H1 (cell line): ENCODE measurements around the gene GBF1. TPM values are rescaled to one million over a fixed set of nuclear protein-coding genes. Genes with fewer than 3 reads are reported as not detected.

Source experiments
- CTCF ChIA-PET: fragments of 300-600 bp; sonication (Branson Sonifier 250); formaldehyde crosslinking; loops from one replicate; lab custom pipeline; 2021; ENCODE audit not compliant: partially characterized antibody; lab: Charles Lee
- POLR2A ChIA-PET: fragments of 300-600 bp; sonication (Branson Sonifier 250); formaldehyde crosslinking; loops from one replicate; lab custom pipeline; 2021; ENCODE audit warnings: inconsistent platforms; ENCODE audit not compliant: partially characterized antibody; lab: Charles Lee
- DNase-seq, 2 experiments: peaks; one replicate each; pipeline versions ENCODE4 v3.0.0 to v3.0.0-alpha.2; 2010 to 2022; ENCODE audit warnings: low spot score in 2 of 2, low read depth in 1 of 2, mixed read lengths in 1 of 2
- FAIRE-seq: peaks from 2 replicates; lab custom pipeline; 2011; peaks lifted over from hg19 to GRCh38; lab: Jason Lieb, UNC
- H2AFZ ChIP-seq: 2 replicates; pipeline ENCODE4 v1.8.1; 2012; ENCODE audit warnings: low read length, inconsistent platforms
- H2AK5ac ChIP-seq: 2 replicates; pipeline ENCODE4 v1.6.1; 2013; ENCODE audit warnings: low read depth, low read length
- H2BK120ac ChIP-seq: replicated peaks from 2 replicates; pipeline ENCODE3; 2013; ENCODE audit warnings: low read depth, low read length, inconsistent platforms
- H2BK12ac ChIP-seq: 2 replicates; pipeline ENCODE4 v1.6.1; 2013; ENCODE audit warnings: low read depth, low read length
- H2BK15ac ChIP-seq: 2 replicates; pipeline ENCODE4 v1.6.1; 2013; ENCODE audit warnings: low read length
- H2BK20ac ChIP-seq: 2 replicates; pipeline ENCODE4 v1.6.1; 2013; ENCODE audit warnings: low read length
- H2BK5ac ChIP-seq: 2 replicates; pipeline ENCODE4 v1.6.1; 2013; ENCODE audit warnings: low read depth, low read length
- H3K14ac ChIP-seq: 2 replicates; pipeline ENCODE4 v1.6.1; 2013; ENCODE audit warnings: inconsistent platforms; ENCODE audit not compliant: insufficient read length
- H3K18ac ChIP-seq: 2 replicates; pipeline ENCODE4 v1.6.1; 2013; ENCODE audit warnings: low read length; ENCODE audit errors: extremely low read depth
- H3K23ac ChIP-seq: 2 replicates; pipeline ENCODE4 v1.6.1; 2013; ENCODE audit warnings: inconsistent platforms; ENCODE audit not compliant: insufficient read length
- H3K23me2 ChIP-seq: 2 replicates; pipeline ENCODE4 v1.6.1; 2013; ENCODE audit warnings: low read depth, low read length
- H3K27ac ChIP-seq: 2 replicates; pipeline ENCODE4 v1.6.1; 2011; ENCODE audit warnings: low read depth, low read length, inconsistent platforms
- H3K27me3 ChIP-seq, 4 experiments: replicated peaks in 1 of 4; 1 replicate in 1 of 4; 2 replicates in 3 of 4; pipeline versions ENCODE4 v1.6.1 to v1.8.1; 2011 to 2013; ENCODE audit warnings: low read length in 3 of 4, mild to moderate bottlenecking in 3 of 4, inconsistent platforms in 2 of 4, mixed read lengths in 2 of 4, moderate library complexity in 1 of 4; ENCODE audit not compliant: control insufficient read depth in 3 of 4, insufficient read depth in 3 of 4; ENCODE audit errors: extremely low read depth in 1 of 4
- H3K36me3 ChIP-seq, 4 experiments: 2 replicates each; pipeline versions ENCODE4 v1.6.1 to v1.8.1; 2011 to 2013; ENCODE audit warnings: mild to moderate bottlenecking in 4 of 4, low read length in 3 of 4, moderate library complexity in 2 of 4, control low read depth in 1 of 4, inconsistent platforms in 1 of 4; ENCODE audit not compliant: insufficient read depth in 4 of 4, control insufficient read depth in 2 of 4
- H3K4ac ChIP-seq: replicated peaks from 2 replicates; pipeline ENCODE3; 2013; ENCODE audit warnings: low read length, low read depth, mixed read lengths, inconsistent platforms; ENCODE audit not compliant: insufficient read length
- H3K4me1 ChIP-seq, 4 experiments: replicated peaks in 1 of 4; 1 replicate in 1 of 4; 2 replicates in 3 of 4; pipeline versions ENCODE4 v1.6.1 to v1.8.1; 2011 to 2013; ENCODE audit warnings: low read length in 3 of 4, inconsistent platforms in 2 of 4, mixed read lengths in 1 of 4; ENCODE audit not compliant: insufficient read depth in 4 of 4, control insufficient read depth in 3 of 4
- H3K4me2 ChIP-seq, 2 experiments: 2 replicates each; pipeline versions ENCODE4 v1.6.1 to v1.8.1; 2011 to 2013; ENCODE audit warnings: low read depth in 2 of 2, low read length in 2 of 2, control low read depth in 1 of 2, inconsistent platforms in 1 of 2, mild to moderate bottlenecking in 1 of 2; ENCODE audit not compliant: insufficient read depth in 1 of 2
- H3K4me3 ChIP-seq, 4 experiments: fragments of 200-600, 300-600 bp in 1 of 4; sonication (generic), shearing (Covaris generic), sonication (Bioruptor Twin) in 1 of 4; 2 replicates each; pipeline versions ENCODE4 v1.5.1 to v1.8.1; 2011 to 2016; ENCODE audit warnings: low read length in 4 of 4, low read depth in 3 of 4, control low read depth in 2 of 4, inconsistent platforms in 2 of 4, mild to moderate bottlenecking in 2 of 4, mixed read lengths in 1 of 4, moderate library complexity in 1 of 4; ENCODE audit not compliant: insufficient read depth in 2 of 4; ENCODE audit errors: extremely low read depth in 1 of 4
- H3K56ac ChIP-seq: replicated peaks from 2 replicates; pipeline ENCODE3; 2013; ENCODE audit warnings: low read depth, mild to moderate bottlenecking, mixed read lengths, low read length, inconsistent platforms; ENCODE audit not compliant: insufficient read length
- H3K79me1 ChIP-seq: 2 replicates; pipeline ENCODE4 v1.6.1; 2013; ENCODE audit warnings: low read depth, low read length, control low read depth
- H3K79me2 ChIP-seq, 2 experiments: 2 replicates each; pipeline versions ENCODE4 v1.6.1 to v1.8.1; 2012 to 2013; ENCODE audit warnings: low read length in 2 of 2, mild to moderate bottlenecking in 2 of 2, inconsistent platforms in 1 of 2; ENCODE audit not compliant: insufficient read depth in 2 of 2, control insufficient read depth in 1 of 2
- H3K9ac ChIP-seq, 4 experiments: replicated peaks in 1 of 4; 1 replicate in 1 of 4; 2 replicates in 3 of 4; pipeline versions ENCODE4 v1.6.1 to v1.8.1; 2011 to 2013; ENCODE audit warnings: low read depth in 3 of 4, low read length in 3 of 4, control low read depth in 2 of 4, mild to moderate bottlenecking in 2 of 4, moderate library complexity in 2 of 4, inconsistent platforms in 1 of 4; ENCODE audit errors: extremely low read depth in 1 of 4
- H3K9me3 ChIP-seq, 2 experiments: 2 replicates each; pipeline versions ENCODE4 v1.6.1 to v1.8.1; 2012 to 2013; ENCODE audit warnings: mild to moderate bottlenecking in 2 of 2, moderate library complexity in 2 of 2, control low read depth in 1 of 2, inconsistent platforms in 1 of 2, low read depth in 1 of 2, low read length in 1 of 2, mixed read lengths in 1 of 2; ENCODE audit not compliant: insufficient read depth in 2 of 2
- H4K20me1 ChIP-seq, 2 experiments: replicated peaks in 1 of 2; 2 replicates each; pipeline versions ENCODE3 to v1.8.1; 2011 to 2013; ENCODE audit warnings: inconsistent platforms in 2 of 2, low read length in 2 of 2, mild to moderate bottlenecking in 1 of 2; ENCODE audit not compliant: insufficient read depth in 2 of 2, control insufficient read depth in 1 of 2
- H4K5ac ChIP-seq: 2 replicates; pipeline ENCODE4 v1.6.1; 2013; ENCODE audit warnings: low read length, low read depth, mixed read lengths, inconsistent platforms; ENCODE audit not compliant: insufficient read length
- H4K8ac ChIP-seq: 2 replicates; pipeline ENCODE4 v1.8.0; 2013; ENCODE audit warnings: mild to moderate bottlenecking, moderate library complexity, low read length, inconsistent platforms; ENCODE audit not compliant: insufficient read depth; ENCODE audit errors: extremely low read depth
- H4K91ac ChIP-seq: replicated peaks from 2 replicates; pipeline ENCODE3; 2013; ENCODE audit warnings: low read length, mixed read lengths, inconsistent platforms; ENCODE audit not compliant: insufficient read length
- HDAC2 ChIP-seq, 2 experiments: fragments of 300-600 bp in 1 of 2; sonication (generic) in 1 of 2; IDR thresholded peaks; 2 replicates each; pipeline ENCODE4 v1.6.1; 2011 to 2012; ENCODE audit warnings: low read depth in 2 of 2, low read length in 2 of 2, mild to moderate bottlenecking in 2 of 2, moderate library complexity in 2 of 2, borderline replicate concordance in 1 of 2, inconsistent platforms in 1 of 2
- POLR2AphosphoS5 ChIP-seq: IDR thresholded peaks from 2 replicates; pipeline ENCODE4 v1.6.1; 2011; ENCODE audit warnings: low read depth, low read length
- WGBS, 2 experiments: shearing (Covaris generic) in 1 of 2; methylation state at CpG; one replicate each; pipeline versions ENCODE4 v1.1.6 to v1.1.7; 2013 to 2015; ENCODE audit warnings: low lambda C conversion rate in 2 of 2, mixed read lengths in 2 of 2, inconsistent platforms in 1 of 2, low coverage in 1 of 2, missing lambda C conversion rate in 1 of 2; ENCODE audit not compliant: insufficient replicate concordance in 2 of 2, insufficient coverage in 1 of 2, insufficient read length in 1 of 2; ENCODE audit errors: extremely low coverage in 1 of 2, missing lambda C conversion rate in 1 of 2; 5-methylcytosine and 5-hydroxymethylcytosine counted together
- polyA plus RNA-seq, 7 experiments: library from polyadenylated mRNA; depleted of rRNA in 3 of 7; stranded (reverse) in 5 of 7; unstranded in 2 of 7; fragments of >200 nt in 5 of 7; fragments of 200-250 nt in 2 of 7; gene quantifications; 1 replicate in 5 of 7; 2 replicates in 1 of 7; 4 replicates in 1 of 7; pipeline versions ENCODE4 v1.2.1 to v1.2.3, GENCODE V29; 2011 to 2013; ENCODE audit warnings: missing spikeins in 2 of 7, mixed read lengths in 2 of 7
- total RNA-seq: library from RNA; stranded (reverse); fragmentation: NEBNext Ultra II Directional; extraction: Animal tissue kit (Norgen Biotek cat#: 25700); gene quantifications from 2 replicates; pipeline ENCODE4 v1.2.1, GENCODE V29; 2021

GBF1 gene
- total and polyA plus RNA-seq, 2 of the 8 experiments (the other 6 are each of a cell fraction or from before 2014, with no cell fraction given), result 11.0 to 25.5 TPM

- no peak overlapping the region for H3K4ac ChIP-seq
- no peak overlapping the region for H3K18ac ChIP-seq
- H3K36me3 ChIP-seq, result peaks cover 2 to 13% (median 4%) of the 10 kb centered on the region in 4 experiments; a peak in 3 of 8 replicates
- H3K23me2 ChIP-seq, result peaks cover 16% of the 10 kb centered on the region
- H3K27me3 ChIP-seq, result peaks cover 13 to 29% (median 28%) of the 10 kb centered on the region in 4 experiments
- no peak overlapping the region for H4K5ac ChIP-seq
- H4K8ac ChIP-seq, result no peak overlapping the region
- POLR2A ChIA-PET, result interaction anchor here (0.8 to 5.9 kb wide), 7 partner anchors 10 to 178 kb away, joined by 3 to 33 read pairs (median 4); partner anchors contain the start of gene NFKB2
- no peak overlapping the region for H2AFZ ChIP-seq
- H3K27ac ChIP-seq, result no peak overlapping the region
- FAIRE-seq (no peak), DNase-seq (no peak)
- H4K20me1 ChIP-seq, result peaks cover 1 to 8% of the 10 kb centered on the region in 2 experiments
- H3K14ac ChIP-seq, result no peak overlapping the region
- no peak overlapping the region for H3K23ac ChIP-seq
- H2AK5ac ChIP-seq, result no peak overlapping the region
- H2BK15ac ChIP-seq, result no peak overlapping the region
- no peak overlapping the region for H3K9ac ChIP-seq
- H3K4me3 ChIP-seq, result no peak overlapping the region
- no peak overlapping the region for H2BK20ac ChIP-seq
- H3K4me1 ChIP-seq, result peaks cover 6 to 15% (median 10%) of the 10 kb centered on the region in 4 experiments
- CTCF ChIA-PET, result interaction anchor here (0.5 to 16.4 kb wide), 14 partner anchors 9 to 239 kb away, joined by 3 to 357 read pairs (median 14); partner anchors contain the start of genes C10orf95, ELOVL3, FBXL15 and NFKB2
- H3K79me2 ChIP-seq, result no peaks in the 10 kb centered on the region
- H2BK12ac ChIP-seq, result no peak overlapping the region
- H3K56ac ChIP-seq, result no peak overlapping the region
- H3K9me3 ChIP-seq, result no peaks in the 10 kb centered on the region
- 0 out of 2 replicates have a peak, but pooled peaks have one; percentile 7 for TF ChIP-seq POLR2AphosphoS5
- TF ChIP-seq HDAC2 (IDR thresholded peaks at IDR 0.05; ENCODE audit: borderline replicate concordance in 1 of 2, low read depth in 2 of 2, low read length in 2 of 2), result no peak
- 86% methylated on average over 10 of the region's 19 CpGs; no CpG with 5 or more reads in 1 of the 2 experiments for WGBS, 2 experiments
- H2BK5ac ChIP-seq, result no peak overlapping the region
- H3K4me2 ChIP-seq, result no peak overlapping the region
- no peaks in the 10 kb centered on the region for H3K79me1 ChIP-seq
- H4K91ac ChIP-seq, result no peak overlapping the region
- H2BK120ac ChIP-seq, result no peak overlapping the region
Measured at GRCh38 chr10:102405108-102405571, 159.8 kb downstream of the GBF1 start.
